Peyer's patch (tissue), 4 donors: ENCODE data around the gene ANKRD44.

Experiments
- CTCF ChIP-seq, 6 experiments: fragments of 450-650 bp in 4 of 6; fragments of 200-600 bp in 2 of 6; sonication (generic) in 1 of 6; IDR thresholded peaks; one replicate each; pipeline ENCODE4 v1.5.1; 2017 to 2019; ENCODE audit warnings: antibody characterized with exemption in 6 of 6, mild to moderate bottlenecking in 3 of 6, moderate library complexity in 1 of 6
- POLR2A ChIP-seq, 2 donors: fragments of 450-650 bp; IDR thresholded peaks; one replicate each; pipeline ENCODE4 v1.5.1; 2017; ENCODE audit warnings: antibody characterized with exemption in 2 of 2, mild to moderate bottlenecking in 2 of 2, moderate library complexity in 2 of 2

- no peak for TF ChIP-seq CTCF (IDR thresholded peaks at IDR 0.05)
- TF ChIP-seq POLR2A (IDR thresholded peaks at IDR 0.05): no peak
Measured at GRCh38 chr2:197264332-197264731, 46.2 kb downstream of the ANKRD44 start.
